ENCODE measurements around the gene RBSN. TPM values are rescaled to one million over a fixed set of nuclear protein-coding genes. Genes with fewer than 3 reads are reported as not detected.

Gene RBSN
- total RNA-seq, 1 donor from 2014 or later: 16.0 TPM

DNA sequence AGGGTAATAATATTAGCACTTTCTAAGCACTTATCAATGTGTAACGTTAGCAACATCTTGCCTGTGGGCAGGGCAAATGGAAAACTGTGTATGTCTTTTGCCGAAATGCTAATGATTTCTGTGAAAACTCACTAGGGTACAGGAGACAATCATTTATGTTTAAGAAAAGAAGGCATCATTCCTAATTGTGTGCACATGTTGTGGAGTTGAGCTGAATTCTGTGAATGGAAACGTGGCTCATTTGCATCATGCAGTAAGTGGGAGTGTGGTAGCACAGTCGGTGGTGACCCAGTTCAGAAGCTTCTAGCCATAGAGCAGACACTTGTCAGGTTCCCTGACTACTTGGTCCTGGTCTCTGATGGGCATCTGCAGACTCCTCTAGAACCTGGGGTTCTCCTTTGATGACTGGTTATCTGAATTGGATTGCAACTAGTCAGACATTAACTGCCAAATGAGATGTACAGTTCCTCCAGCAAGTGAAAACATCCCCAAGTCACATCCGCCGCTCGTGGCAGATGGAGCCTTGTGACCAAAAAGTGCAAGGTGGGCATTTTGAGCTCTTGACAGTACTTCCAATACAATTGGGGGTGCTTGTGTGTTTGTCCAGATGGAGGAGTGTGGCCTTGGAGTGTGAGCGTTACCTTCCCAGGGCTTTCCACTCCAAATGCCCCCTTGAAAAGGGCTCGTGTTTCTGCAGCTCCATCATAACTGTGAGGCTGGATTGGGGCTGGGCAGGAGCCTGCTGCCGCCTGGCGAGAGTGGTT is 55.4 kb downstream of the RBSN start:
- no peak for DNase-seq (ENCODE audit: low read depth)
- H3K4me3 ChIP-seq (ENCODE audit: low read depth, low read length): no peak overlapping the region
- TF ChIP-seq, protein P1, sequence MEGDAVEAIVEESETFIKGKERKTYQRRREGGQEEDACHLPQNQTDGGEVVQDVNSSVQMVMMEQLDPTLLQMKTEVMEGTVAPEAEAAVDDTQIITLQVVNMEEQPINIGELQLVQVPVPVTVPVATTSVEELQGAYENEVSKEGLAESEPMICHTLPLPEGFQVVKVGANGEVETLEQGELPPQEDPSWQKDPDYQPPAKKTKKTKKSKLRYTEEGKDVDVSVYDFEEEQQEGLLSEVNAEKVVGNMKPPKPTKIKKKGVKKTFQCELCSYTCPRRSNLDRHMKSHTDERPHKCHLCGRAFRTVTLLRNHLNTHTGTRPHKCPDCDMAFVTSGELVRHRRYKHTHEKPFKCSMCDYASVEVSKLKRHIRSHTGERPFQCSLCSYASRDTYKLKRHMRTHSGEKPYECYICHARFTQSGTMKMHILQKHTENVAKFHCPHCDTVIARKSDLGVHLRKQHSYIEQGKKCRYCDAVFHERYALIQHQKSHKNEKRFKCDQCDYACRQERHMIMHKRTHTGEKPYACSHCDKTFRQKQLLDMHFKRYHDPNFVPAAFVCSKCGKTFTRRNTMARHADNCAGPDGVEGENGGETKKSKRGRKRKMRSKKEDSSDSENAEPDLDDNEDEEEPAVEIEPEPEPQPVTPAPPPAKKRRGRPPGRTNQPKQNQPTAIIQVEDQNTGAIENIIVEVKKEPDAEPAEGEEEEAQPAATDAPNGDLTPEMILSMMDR (conservative IDR thresholded peaks at IDR 0.05; ENCODE audit: low read depth, low read length): no peak

DNA sequence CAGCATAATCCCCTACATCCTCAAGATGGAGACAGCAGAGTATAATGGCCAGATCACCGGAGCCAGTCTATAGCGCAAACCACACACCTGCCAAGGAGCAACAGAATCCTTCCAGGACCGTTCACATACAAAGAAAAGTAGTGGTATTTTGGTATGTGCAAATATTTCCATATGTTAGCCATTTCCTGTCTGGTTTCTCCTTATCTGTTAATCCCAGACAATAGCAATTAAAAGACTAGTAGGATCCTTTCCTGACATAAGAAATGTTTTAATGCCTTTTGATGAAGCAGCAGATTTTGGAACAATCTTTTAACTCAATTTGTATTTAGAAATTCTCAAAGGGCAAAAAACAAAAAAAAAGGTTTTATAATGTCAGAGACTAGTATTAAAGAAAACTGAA is 56.0 kb downstream of the RBSN start:
- TF ChIP-seq, protein P1 (conservative IDR thresholded peaks at IDR 0.05; ENCODE audit: low read depth, low read length): no peak
- DNase-seq (ENCODE audit: low read depth): no peak

DNA sequence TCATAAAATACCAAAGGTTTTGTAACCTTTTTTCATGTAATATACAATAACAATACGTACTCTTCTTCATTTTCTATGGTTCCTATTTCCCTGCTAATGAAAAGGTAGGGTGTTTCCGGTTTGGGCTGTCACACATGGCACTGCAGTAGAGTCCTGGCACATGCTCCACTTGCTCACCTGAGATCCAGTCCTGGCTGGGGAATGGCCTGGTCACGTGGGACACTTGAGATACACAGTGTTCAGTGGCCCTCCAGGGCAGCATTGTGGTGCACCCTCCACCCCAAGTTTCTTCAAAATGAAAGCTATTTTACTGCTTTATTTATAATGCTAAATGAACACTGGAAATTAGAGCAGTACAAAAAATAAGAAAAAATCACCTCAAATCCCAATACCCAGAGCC is 57.0 kb downstream of the RBSN start:
- H3K4me3 ChIP-seq (ENCODE audit: low read depth, low read length): no peak overlapping the region
- TF ChIP-seq, protein P1 (conservative IDR thresholded peaks at IDR 0.05; ENCODE audit: low read depth, low read length): no peak
- DNase-seq (ENCODE audit: low read depth): no peak

More for the DNA sequence above, 56.0 kb downstream of the RBSN start:
- H3K4me3 ChIP-seq (ENCODE audit: low read depth, low read length): no peak overlapping the region

DNA sequence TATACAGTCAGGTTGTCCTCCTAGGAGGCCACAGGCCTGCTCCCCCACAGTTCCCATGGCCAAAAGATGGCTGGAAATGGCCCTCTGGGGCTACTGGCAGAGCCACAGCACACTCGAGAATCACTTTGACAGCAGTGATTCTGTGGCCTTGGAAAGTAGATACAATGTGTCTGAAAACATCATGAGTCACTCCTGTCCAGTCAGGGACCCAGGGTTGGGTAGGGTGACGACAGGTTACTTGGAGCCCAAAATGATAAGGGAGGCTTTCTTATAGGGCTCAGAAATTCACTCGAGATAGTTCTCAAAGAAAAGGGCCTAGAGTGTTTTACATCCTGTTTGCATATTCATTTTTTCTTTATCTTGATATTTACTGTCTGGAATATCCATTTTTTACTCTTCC is 58.1 kb downstream of the RBSN start:
- no peak for DNase-seq (ENCODE audit: low read depth)

DNA sequence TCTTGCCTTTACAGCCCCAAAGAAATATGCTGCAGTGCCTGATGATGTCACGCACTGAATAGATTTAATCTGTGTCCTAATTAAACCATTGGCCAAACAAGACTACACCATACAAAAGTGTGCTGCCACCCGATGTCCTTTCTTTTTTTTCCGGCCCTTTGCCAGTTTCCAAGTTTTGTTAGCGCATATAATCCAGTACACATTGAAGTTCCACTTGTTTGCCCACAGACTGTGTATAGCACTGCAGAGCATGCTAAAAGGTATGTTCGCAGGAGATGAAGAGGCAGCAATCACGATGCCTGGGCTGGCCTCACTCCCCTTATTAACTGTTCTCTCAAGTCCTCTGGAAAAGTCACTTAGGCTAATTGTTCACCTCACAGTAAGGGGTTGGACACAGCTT is 60.6 kb downstream of the RBSN start:
- TF ChIP-seq, protein P1 (conservative IDR thresholded peaks at IDR 0.05; ENCODE audit: low read depth, low read length): no peak
- no peak for DNase-seq (ENCODE audit: low read depth)
- H3K4me3 ChIP-seq (ENCODE audit: low read depth, low read length): no peak overlapping the region

More for the DNA sequence above, 58.1 kb downstream of the RBSN start:
- no peak overlapping the region for H3K4me3 ChIP-seq (ENCODE audit: low read depth, low read length)
- TF ChIP-seq, protein P1 (conservative IDR thresholded peaks at IDR 0.05; ENCODE audit: low read depth, low read length): no peak

DNA sequence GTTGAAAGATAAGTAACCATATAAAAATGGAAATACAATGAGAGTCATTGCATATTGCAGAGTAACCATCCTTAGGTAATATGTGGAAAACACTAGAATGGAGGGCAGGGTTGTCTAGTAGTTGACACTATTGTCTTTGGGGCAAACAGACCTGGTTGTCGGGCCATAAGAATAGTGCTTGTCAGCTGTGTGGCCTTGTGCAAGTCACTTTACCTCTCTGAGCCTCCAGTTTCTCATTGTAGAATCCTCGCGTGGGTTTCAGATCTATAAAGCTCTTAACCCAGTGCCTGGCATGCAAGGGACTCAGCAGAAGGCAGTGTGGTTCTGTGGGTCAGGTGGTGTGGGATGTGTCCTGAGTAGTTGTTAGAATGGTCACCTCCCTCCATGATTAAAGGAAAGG is 65.8 kb downstream of the RBSN start:
- no peak for DNase-seq (ENCODE audit: low read depth)
- no peak overlapping the region for H3K4me3 ChIP-seq (ENCODE audit: low read depth, low read length)
- TF ChIP-seq, protein P1 (conservative IDR thresholded peaks at IDR 0.05; ENCODE audit: low read depth, low read length): no peak

DNA sequence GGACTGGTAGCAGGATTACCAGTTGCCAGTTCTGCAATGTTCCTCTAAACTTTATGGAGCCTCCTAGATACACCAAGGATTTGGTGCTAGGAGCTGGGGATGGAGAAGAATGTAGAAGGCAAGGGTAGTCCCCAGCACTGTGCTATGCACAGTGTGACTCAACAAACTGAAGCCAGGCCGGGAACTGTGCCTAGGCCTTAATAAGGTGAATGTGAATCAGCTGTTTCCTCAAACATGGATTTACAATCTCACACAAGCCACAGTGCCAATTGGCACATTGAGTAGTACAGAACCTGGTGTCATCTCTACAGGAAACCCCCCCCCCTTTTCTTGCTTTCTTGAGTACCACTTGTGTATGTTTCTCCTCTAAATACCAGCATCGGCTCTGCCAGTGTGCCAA is 66.3 kb downstream of the RBSN start:
- TF ChIP-seq, protein P1 (conservative IDR thresholded peaks at IDR 0.05; ENCODE audit: low read depth, low read length): no peak

More for the DNA sequence above, 66.3 kb downstream of the RBSN start:
- H3K4me3 ChIP-seq (ENCODE audit: low read depth, low read length): no peak overlapping the region
- DNase-seq (ENCODE audit: low read depth): no peak
